Anterior cingulate cortex (tissue), 58 donors: ENCODE measurements around the gene POLA1.

Experiments used
- DNase-seq, 58 donors: peaks; one replicate each; lab custom pipeline; 2025; lab: John Stamatoyannopoulos, UW

The POLA1 gene

GRCh38 chrX:24692305-24692704 is 1.4 kb upstream of the POLA1 start:
- DNase-seq: no peak

GRCh38 chrX:24694825-24695224 is 1.1 kb downstream of the POLA1 start:
- DNase-seq: no peak

- DNase-seq: no peak
These were observed 2.6 kb downstream of the POLA1 start for GRCh38 chrX:24696294-24696693.

GRCh38 chrX:24702362-24703184 is 8.9 kb downstream of the POLA1 start:
- no peak for DNase-seq

- DNase-seq: no peak
These were observed 9.4 kb downstream of the POLA1 start for GRCh38 chrX:24703185-24703494.

- no peak for DNase-seq
These were observed 25.1 kb downstream of the POLA1 start for GRCh38 chrX:24718771-24719170.

- DNase-seq: no peak
These were observed 26.3 kb downstream of the POLA1 start for GRCh38 chrX:24720036-24720435.

GRCh38 chrX:24728530-24728929 is 34.8 kb downstream of the POLA1 start:
- no peak for DNase-seq

- no peak for DNase-seq
These were observed 39.2 kb downstream of the POLA1 start for GRCh38 chrX:24732766-24733500.

- no peak for DNase-seq
These were observed 47.6 kb downstream of the POLA1 start for GRCh38 chrX:24741330-24741729.

- DNase-seq: no peak
These were observed 54.5 kb downstream of the POLA1 start for GRCh38 chrX:24748196-24748595.

- DNase-seq: no peak
These were observed 66.1 kb downstream of the POLA1 start for GRCh38 chrX:24759786-24760185.

GRCh38 chrX:24760363-24761000 is 66.8 kb downstream of the POLA1 start:
- no peak for DNase-seq

- no peak for DNase-seq
These were observed 67.6 kb downstream of the POLA1 start for GRCh38 chrX:24761306-24761705.

GRCh38 chrX:24763989-24764388 is 70.3 kb downstream of the POLA1 start:
- DNase-seq: no peak

- DNase-seq: no peak
These were observed 73.8 kb downstream of the POLA1 start for GRCh38 chrX:24767557-24767956.

GRCh38 chrX:24768556-24768955 is 74.8 kb downstream of the POLA1 start:
- DNase-seq: peak in 1 of 58 donors; percentile 3

GRCh38 chrX:24774650-24775049 is 80.9 kb downstream of the POLA1 start:
- DNase-seq: no peak

GRCh38 chrX:24775891-24776290 is 82.2 kb downstream of the POLA1 start:
- no peak for DNase-seq

GRCh38 chrX:24777660-24778059 is 83.9 kb downstream of the POLA1 start:
- DNase-seq: no peak

GRCh38 chrX:24782011-24782410 is 88.3 kb downstream of the POLA1 start:
- DNase-seq: no peak

GRCh38 chrX:24789047-24789446 is 95.3 kb downstream of the POLA1 start:
- DNase-seq: no peak
